Smooth muscle cell (in vitro differentiated cells): ENCODE measurements around the gene CGN. TPM values are rescaled to one million over a fixed set of nuclear protein-coding genes. Genes with fewer than 3 reads are reported as not detected.

Experiments
- DNase-seq: peaks from one replicate; lab custom pipeline; 2025; ENCODE audit not compliant: unreplicated experiment; lab: John Stamatoyannopoulos, UW
- H2AFZ ChIP-seq: fragments of 200-600 bp; sonication (generic); 2 replicates; pipeline ENCODE4 v1.6.0; 2016; ENCODE audit warnings: antibody characterized with exemption, low read depth, mild to moderate bottlenecking
- H3F3A ChIP-seq: fragments of 200-600 bp; sonication (generic); 2 replicates; pipeline ENCODE4 v1.6.0; 2017; ENCODE audit warnings: antibody characterized with exemption, low read depth
- H3K27ac ChIP-seq: fragments of 200-600 bp; sonication (generic); 2 replicates; pipeline ENCODE4 v1.5.1; 2016; ENCODE audit warnings: low read depth, mild to moderate bottlenecking
- H3K27me3 ChIP-seq: fragments of 200-600 bp; sonication (generic); 2 replicates; pipeline ENCODE4 v1.6.1; 2016; ENCODE audit warnings: low read depth, mild to moderate bottlenecking
- H3K36me3 ChIP-seq: fragments of 200-600 bp; sonication (generic); 2 replicates; pipeline ENCODE4 v1.5.1; 2016; ENCODE audit warnings: low read depth
- H3K4me1 ChIP-seq: fragments of 200-600 bp; sonication (generic); 2 replicates; pipeline ENCODE4 v1.5.1; 2016; ENCODE audit warnings: low read depth
- H3K4me2 ChIP-seq: fragments of 200-600 bp; sonication (generic); 2 replicates; pipeline ENCODE4 v1.6.0; 2016; ENCODE audit warnings: mild to moderate bottlenecking
- H3K4me3 ChIP-seq: fragments of 200-600 bp; sonication (generic); 2 replicates; pipeline ENCODE4 v1.5.1; 2016; ENCODE audit warnings: mild to moderate bottlenecking
- H3K79me2 ChIP-seq: fragments of 200-600 bp; sonication (generic); 2 replicates; pipeline ENCODE4 v1.6.0; 2016; ENCODE audit warnings: low read depth, mild to moderate bottlenecking
- H3K9ac ChIP-seq: fragments of 200-600 bp; sonication (generic); 2 replicates; pipeline ENCODE4 v1.6.0; 2016; ENCODE audit warnings: low read depth
- H3K9me3 ChIP-seq: fragments of 200-600 bp; sonication (generic); replicated peaks from 2 replicates; pipeline ENCODE4 v1.5.1; 2016; ENCODE audit warnings: low read depth
- H4K20me1 ChIP-seq: fragments of 200-600 bp; sonication (generic); 2 replicates; pipeline ENCODE4 v1.6.0; 2016; ENCODE audit warnings: low read depth
- WGBS: methylation state at CpG from one replicate; pipeline ENCODE4 v1.1.7; 2016; ENCODE audit warnings: low lambda C conversion rate; 5-methylcytosine and 5-hydroxymethylcytosine counted together
- polyA plus RNA-seq: library from polyadenylated mRNA; unstranded; fragments of >200 nt; fragmentation: Nextera tagmentation; extraction: Ambion mirVana; gene quantifications from 2 replicates; pipeline ENCODE4 v1.2.1, GENCODE V29; 2016
- total RNA-seq: library from RNA; depleted of rRNA; stranded (reverse); fragments of >200 nt; gene quantifications from 2 replicates; pipeline ENCODE4 v1.2.3, GENCODE V29; 2014
- TF ChIP-seq, protein P1 (sequence below): fragments of 200-600 bp; sonication (generic); IDR thresholded peaks from 2 replicates; pipeline ENCODE4 v1.5.1; 2017; ENCODE audit warnings: borderline replicate concordance, mild to moderate bottlenecking, antibody characterized with exemption; ENCODE audit not compliant: insufficient read depth, poor library complexity, severe bottlenecking

Gene CGN
- total and polyA plus RNA-seq, 2 experiments from 2014 or later, result 0.70 to 17.0 TPM

DNA sequence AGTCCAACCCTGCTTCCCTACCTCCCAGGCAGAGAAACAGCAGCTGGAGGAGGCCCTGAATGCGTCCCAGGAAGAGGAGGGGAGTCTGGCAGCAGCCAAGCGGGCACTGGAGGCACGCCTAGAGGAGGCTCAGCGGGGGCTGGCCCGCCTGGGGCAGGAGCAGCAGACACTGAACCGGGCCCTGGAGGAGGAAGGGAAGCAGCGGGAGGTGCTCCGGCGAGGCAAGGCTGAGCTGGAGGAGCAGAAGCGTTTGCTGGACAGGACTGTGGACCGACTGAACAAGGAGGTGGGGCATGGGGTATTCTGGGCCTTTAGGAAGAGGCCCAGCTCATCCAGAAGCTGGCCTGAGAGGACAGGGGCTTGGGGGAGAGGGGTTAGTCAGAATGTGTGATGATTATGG is 19.3 kb downstream of the CGN start:
- H3K4me2 ChIP-seq, result no peak overlapping the region
- no peaks in the 10 kb centered on the region for H3K36me3 ChIP-seq
- H3K27ac ChIP-seq, result no peak overlapping the region
- no peaks in the 10 kb centered on the region for H4K20me1 ChIP-seq
- no peak overlapping the region for H3K9ac ChIP-seq
- no peaks in the 10 kb centered on the region for H3K9me3 ChIP-seq
- no peaks in the 10 kb centered on the region for H3F3A ChIP-seq
- TF ChIP-seq, protein P1, sequence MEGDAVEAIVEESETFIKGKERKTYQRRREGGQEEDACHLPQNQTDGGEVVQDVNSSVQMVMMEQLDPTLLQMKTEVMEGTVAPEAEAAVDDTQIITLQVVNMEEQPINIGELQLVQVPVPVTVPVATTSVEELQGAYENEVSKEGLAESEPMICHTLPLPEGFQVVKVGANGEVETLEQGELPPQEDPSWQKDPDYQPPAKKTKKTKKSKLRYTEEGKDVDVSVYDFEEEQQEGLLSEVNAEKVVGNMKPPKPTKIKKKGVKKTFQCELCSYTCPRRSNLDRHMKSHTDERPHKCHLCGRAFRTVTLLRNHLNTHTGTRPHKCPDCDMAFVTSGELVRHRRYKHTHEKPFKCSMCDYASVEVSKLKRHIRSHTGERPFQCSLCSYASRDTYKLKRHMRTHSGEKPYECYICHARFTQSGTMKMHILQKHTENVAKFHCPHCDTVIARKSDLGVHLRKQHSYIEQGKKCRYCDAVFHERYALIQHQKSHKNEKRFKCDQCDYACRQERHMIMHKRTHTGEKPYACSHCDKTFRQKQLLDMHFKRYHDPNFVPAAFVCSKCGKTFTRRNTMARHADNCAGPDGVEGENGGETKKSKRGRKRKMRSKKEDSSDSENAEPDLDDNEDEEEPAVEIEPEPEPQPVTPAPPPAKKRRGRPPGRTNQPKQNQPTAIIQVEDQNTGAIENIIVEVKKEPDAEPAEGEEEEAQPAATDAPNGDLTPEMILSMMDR, result no peak
- DNase-seq, result no peak
- no peak overlapping the region for H3K4me3 ChIP-seq
- no peaks in the 10 kb centered on the region for H3K79me2 ChIP-seq
- no peak overlapping the region for H2AFZ ChIP-seq
- H3K27me3 ChIP-seq, result no peaks in the 10 kb centered on the region
- H3K4me1 ChIP-seq, result no peaks in the 10 kb centered on the region
- WGBS, result 91% methylated on average over 11 of the region's 11 CpGs

- H3K9ac ChIP-seq, result no peak overlapping the region
- no peaks in the 10 kb centered on the region for H4K20me1 ChIP-seq
- WGBS, result 92% methylated on average over 10 of the region's 10 CpGs
- H3K4me2 ChIP-seq, result no peak overlapping the region
- no peaks in the 10 kb centered on the region for H3K4me1 ChIP-seq
- no peaks in the 10 kb centered on the region for H3K27me3 ChIP-seq
- no peaks in the 10 kb centered on the region for H3K9me3 ChIP-seq
- H3K79me2 ChIP-seq, result no peaks in the 10 kb centered on the region
- no peaks in the 10 kb centered on the region for H3K36me3 ChIP-seq
- H2AFZ ChIP-seq, result no peak overlapping the region
- H3K4me3 ChIP-seq, result no peak overlapping the region
- TF ChIP-seq, protein P1, result no peak
- no peak overlapping the region for H3K27ac ChIP-seq
- DNase-seq, result no peak
- no peaks in the 10 kb centered on the region for H3F3A ChIP-seq
Measured at GRCh38 chr1:151533870-151534269, 22.7 kb downstream of the CGN start.

GRCh38 chr1:151534662-151535278 is 23.6 kb downstream of the CGN start:
- no peaks in the 10 kb centered on the region for H3K27me3 ChIP-seq
- TF ChIP-seq, protein P1, result peak; percentile 89
- H3K4me2 ChIP-seq, result no peak overlapping the region
- H3K36me3 ChIP-seq, result no peaks in the 10 kb centered on the region
- no peaks in the 10 kb centered on the region for H3K9me3 ChIP-seq
- no peaks in the 10 kb centered on the region for H3F3A ChIP-seq
- no peak overlapping the region for H3K4me3 ChIP-seq
- H3K4me1 ChIP-seq, result peaks cover 2% of the 10 kb centered on the region
- no peak overlapping the region for H2AFZ ChIP-seq
- no peak overlapping the region for H3K27ac ChIP-seq
- no peak overlapping the region for H3K9ac ChIP-seq
- H3K79me2 ChIP-seq, result no peaks in the 10 kb centered on the region
- WGBS, result 66% methylated on average over 12 of the region's 12 CpGs
- H4K20me1 ChIP-seq, result no peaks in the 10 kb centered on the region
- DNase-seq, result peak; percentile 38
